ENCODE results near the gene SPCS1. TPM values are rescaled to one million over a fixed set of nuclear protein-coding genes. Genes with fewer than 3 reads are reported as not detected.
"Not testable (repeated sequence)": the region's sequence is repeated elsewhere in the genome, so short reads cannot be mapped to it uniquely, and the experiment has no call there.

SPCS1 gene
- polyA plus RNA-seq, 1 donor (not counting 4 experiments of a cell fraction or from before 2014, with no cell fraction given) = 140 TPM

DNA sequence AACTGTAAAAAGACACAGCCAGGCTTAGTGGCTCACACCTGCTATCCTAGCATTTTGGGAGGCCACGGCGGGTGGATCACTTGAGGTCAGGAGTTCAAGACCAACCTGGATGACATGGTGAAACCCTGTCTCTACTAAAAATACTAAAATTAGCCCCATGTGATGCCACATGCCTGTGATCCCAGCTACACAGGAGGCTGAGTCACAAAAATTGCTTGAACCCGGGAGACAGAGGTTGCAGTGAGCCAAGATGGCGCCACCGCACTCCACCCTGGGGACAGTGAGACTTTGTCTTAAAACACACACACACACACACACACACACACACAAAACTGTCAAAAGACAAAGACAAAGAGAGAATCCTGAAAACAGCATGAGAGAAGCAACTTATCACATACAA is 18.0 kb downstream of the SPCS1 start:
- TF ChIP-seq EZH2 (IDR thresholded peaks at IDR 0.05; ENCODE audit: low read length) = no peak
- TF ChIP-seq, protein P1, sequence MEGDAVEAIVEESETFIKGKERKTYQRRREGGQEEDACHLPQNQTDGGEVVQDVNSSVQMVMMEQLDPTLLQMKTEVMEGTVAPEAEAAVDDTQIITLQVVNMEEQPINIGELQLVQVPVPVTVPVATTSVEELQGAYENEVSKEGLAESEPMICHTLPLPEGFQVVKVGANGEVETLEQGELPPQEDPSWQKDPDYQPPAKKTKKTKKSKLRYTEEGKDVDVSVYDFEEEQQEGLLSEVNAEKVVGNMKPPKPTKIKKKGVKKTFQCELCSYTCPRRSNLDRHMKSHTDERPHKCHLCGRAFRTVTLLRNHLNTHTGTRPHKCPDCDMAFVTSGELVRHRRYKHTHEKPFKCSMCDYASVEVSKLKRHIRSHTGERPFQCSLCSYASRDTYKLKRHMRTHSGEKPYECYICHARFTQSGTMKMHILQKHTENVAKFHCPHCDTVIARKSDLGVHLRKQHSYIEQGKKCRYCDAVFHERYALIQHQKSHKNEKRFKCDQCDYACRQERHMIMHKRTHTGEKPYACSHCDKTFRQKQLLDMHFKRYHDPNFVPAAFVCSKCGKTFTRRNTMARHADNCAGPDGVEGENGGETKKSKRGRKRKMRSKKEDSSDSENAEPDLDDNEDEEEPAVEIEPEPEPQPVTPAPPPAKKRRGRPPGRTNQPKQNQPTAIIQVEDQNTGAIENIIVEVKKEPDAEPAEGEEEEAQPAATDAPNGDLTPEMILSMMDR (optimal IDR thresholded peaks at IDR 0.05 in 1 of 3, IDR thresholded peaks at IDR 0.05 in 1 of 3, conservative IDR thresholded peaks at IDR 0.05 in 1 of 3; ENCODE audit: extremely low read depth in 1 of 3, insufficient read depth in 2 of 3, low read length in 3 of 3) = no peak
- Histone ChIP-seq H3K4me1 (ENCODE audit: control insufficient read depth, extremely low read depth, insufficient read depth, low read length) (no peaks in the 10 kb centered on the region), H3K27me3 (ENCODE audit: control insufficient read depth, extremely low read depth, insufficient read depth, low read length) (no peaks in the 10 kb centered on the region), H3K79me2 (ENCODE audit: control insufficient read depth, insufficient read depth, low read length) (no peaks in the 10 kb centered on the region), H3K27ac (ENCODE audit: control insufficient read depth, insufficient read depth, low read length) (no peak overlapping the region), H2AFZ (ENCODE audit: control insufficient read depth, low read length) (no peak overlapping the region), H3K36me3 (ENCODE audit: control insufficient read depth in 2 of 2, extremely low read depth in 1 of 2, insufficient read depth in 2 of 2, low read length in 2 of 2) (peaks cover 0 to 3% of the 10 kb centered on the region in 2 experiments), H3K4me3 (ENCODE audit: control insufficient read depth in 2 of 3, extremely low read depth in 1 of 3, insufficient read depth in 2 of 3, low read depth in 1 of 3, low read length in 3 of 3) (no peak overlapping the region), H3K9me3 (ENCODE audit: control insufficient read depth, low read depth, low read length) (no peaks in the 10 kb centered on the region), H4K20me1 (ENCODE audit: control insufficient read depth, extremely low read depth, insufficient read depth, low read length) (no peaks in the 10 kb centered on the region), H3K4me2 (ENCODE audit: control insufficient read depth, extremely low read depth, insufficient read depth, low read depth, low read length) (no peak overlapping the region), H3K9me1 (ENCODE audit: control insufficient read depth, extremely low read depth, insufficient read depth, low read length) (no peaks in the 10 kb centered on the region), H3K9ac (ENCODE audit: control insufficient read depth, extremely low read depth, insufficient read depth, low read length) (no peak overlapping the region)
- dilution Hi-C loops (cut with MboI; ENCODE audit: extremely low pct_ligation_motif_present, low sequenced_read_pairs) = no loop called here
- FAIRE-seq (no peak), DNase-seq (ENCODE audit: low read depth, low spot score) (no peak)

DNA sequence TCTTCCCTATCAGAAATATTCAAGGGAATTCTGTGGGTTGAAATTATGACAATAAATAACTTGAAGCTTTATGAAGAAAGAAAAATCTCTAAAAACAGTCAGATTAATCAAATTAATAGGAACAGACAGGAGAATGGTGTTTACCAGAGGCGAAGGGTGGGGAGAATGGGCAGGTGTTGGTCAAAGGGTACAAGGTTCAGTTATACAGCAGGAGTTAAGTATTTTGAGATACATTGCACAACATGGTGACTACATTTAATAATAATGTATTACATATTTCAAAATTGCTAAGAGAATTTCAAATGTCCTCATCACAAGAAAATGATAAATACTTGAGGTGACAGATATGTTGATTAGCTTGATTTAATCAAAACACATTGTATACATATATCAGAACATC is 18.6 kb downstream of the SPCS1 start:
- Histone ChIP-seq H3K4me1 (ENCODE audit: control insufficient read depth, extremely low read depth, insufficient read depth, low read length) (no peaks in the 10 kb centered on the region), H3K9me1 (ENCODE audit: control insufficient read depth, extremely low read depth, insufficient read depth, low read length) (no peaks in the 10 kb centered on the region), H3K27ac (ENCODE audit: control insufficient read depth, insufficient read depth, low read length) (no peak overlapping the region), H3K27me3 (ENCODE audit: control insufficient read depth, extremely low read depth, insufficient read depth, low read length) (no peaks in the 10 kb centered on the region), H4K20me1 (ENCODE audit: control insufficient read depth, extremely low read depth, insufficient read depth, low read length) (no peaks in the 10 kb centered on the region), H3K36me3 (ENCODE audit: control insufficient read depth in 2 of 2, extremely low read depth in 1 of 2, insufficient read depth in 2 of 2, low read length in 2 of 2) (peaks cover 0 to 3% of the 10 kb centered on the region in 2 experiments), H3K4me3 (ENCODE audit: control insufficient read depth in 2 of 3, extremely low read depth in 1 of 3, insufficient read depth in 2 of 3, low read depth in 1 of 3, low read length in 3 of 3) (no peak overlapping the region), H2AFZ (ENCODE audit: control insufficient read depth, low read length) (no peak overlapping the region), H3K4me2 (ENCODE audit: control insufficient read depth, extremely low read depth, insufficient read depth, low read depth, low read length) (no peak overlapping the region), H3K9me3 (ENCODE audit: control insufficient read depth, low read depth, low read length) (no peaks in the 10 kb centered on the region), H3K79me2 (ENCODE audit: control insufficient read depth, insufficient read depth, low read length) (no peaks in the 10 kb centered on the region), H3K9ac (ENCODE audit: control insufficient read depth, extremely low read depth, insufficient read depth, low read length) (no peak overlapping the region)
- DNase-seq (ENCODE audit: low read depth, low spot score) (no peak), FAIRE-seq (no peak)
- dilution Hi-C loops (cut with MboI; ENCODE audit: extremely low pct_ligation_motif_present, low sequenced_read_pairs) = no loop called here
- TF ChIP-seq, protein P1 (optimal IDR thresholded peaks at IDR 0.05 in 1 of 3, IDR thresholded peaks at IDR 0.05 in 1 of 3, conservative IDR thresholded peaks at IDR 0.05 in 1 of 3; ENCODE audit: extremely low read depth in 1 of 3, insufficient read depth in 2 of 3, low read length in 3 of 3) = no peak
- no peak for TF ChIP-seq EZH2 (IDR thresholded peaks at IDR 0.05; ENCODE audit: low read length)

DNA sequence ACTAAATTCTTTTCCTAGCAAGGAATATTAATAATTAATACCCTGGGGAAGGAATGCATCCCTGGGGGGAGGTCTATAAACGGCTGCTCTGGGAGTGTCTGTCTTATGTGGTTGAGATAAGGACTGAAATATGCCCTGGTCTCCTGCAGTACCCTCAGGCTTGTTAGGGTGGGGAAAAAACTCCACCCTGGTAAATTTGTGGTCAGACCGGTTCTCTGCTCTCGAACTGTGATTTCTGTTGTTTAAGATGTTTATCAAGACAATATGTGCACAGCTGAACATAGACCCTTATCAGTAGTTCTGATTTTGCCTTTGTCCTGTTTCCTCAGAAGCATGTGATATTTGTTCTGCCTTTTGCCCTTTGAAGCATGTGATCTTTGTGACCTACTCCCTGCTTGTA is 22.8 kb downstream of the SPCS1 start:
- H3K4me1 ChIP-seq (ENCODE audit: control insufficient read depth, extremely low read depth, insufficient read depth, low read length); H4K20me1 ChIP-seq (ENCODE audit: control insufficient read depth, extremely low read depth, insufficient read depth, low read length); H3K79me2 ChIP-seq (ENCODE audit: control insufficient read depth, insufficient read depth, low read length); H3K4me2 ChIP-seq (ENCODE audit: control insufficient read depth, extremely low read depth, insufficient read depth, low read depth, low read length); H3K27me3 ChIP-seq (ENCODE audit: control insufficient read depth, extremely low read depth, insufficient read depth, low read length); dilution Hi-C loops (cut with MboI; ENCODE audit: extremely low pct_ligation_motif_present, low sequenced_read_pairs); H3K9me3 ChIP-seq (ENCODE audit: control insufficient read depth, low read depth, low read length); DNase-seq (ENCODE audit: low read depth, low spot score); H3K27ac ChIP-seq (ENCODE audit: control insufficient read depth, insufficient read depth, low read length); H3K9ac ChIP-seq (ENCODE audit: control insufficient read depth, extremely low read depth, insufficient read depth, low read length); H3K9me1 ChIP-seq (ENCODE audit: control insufficient read depth, extremely low read depth, insufficient read depth, low read length); FAIRE-seq; H2AFZ ChIP-seq (ENCODE audit: control insufficient read depth, low read length); H3K36me3 ChIP-seq (ENCODE audit: control insufficient read depth in 2 of 2, extremely low read depth in 1 of 2, insufficient read depth in 2 of 2, low read length in 2 of 2); H3K4me3 ChIP-seq (ENCODE audit: control insufficient read depth in 2 of 3, extremely low read depth in 1 of 3, insufficient read depth in 2 of 3, low read depth in 1 of 3, low read length in 3 of 3): not testable (repeated sequence)

Measured in keratinocyte (primary cell).